NCI-H82 (cell line): ENCODE measurements around the gene PYY.

Experiments used
- DNase-seq: peaks from one replicate; lab custom pipeline; 2025; lab: John Stamatoyannopoulos, UW

Gene PYY

GRCh38 chr17:43914451-43914850 lies 39.3 kb downstream of the PYY start:
- DNase-seq: peak; percentile 98

DNA sequence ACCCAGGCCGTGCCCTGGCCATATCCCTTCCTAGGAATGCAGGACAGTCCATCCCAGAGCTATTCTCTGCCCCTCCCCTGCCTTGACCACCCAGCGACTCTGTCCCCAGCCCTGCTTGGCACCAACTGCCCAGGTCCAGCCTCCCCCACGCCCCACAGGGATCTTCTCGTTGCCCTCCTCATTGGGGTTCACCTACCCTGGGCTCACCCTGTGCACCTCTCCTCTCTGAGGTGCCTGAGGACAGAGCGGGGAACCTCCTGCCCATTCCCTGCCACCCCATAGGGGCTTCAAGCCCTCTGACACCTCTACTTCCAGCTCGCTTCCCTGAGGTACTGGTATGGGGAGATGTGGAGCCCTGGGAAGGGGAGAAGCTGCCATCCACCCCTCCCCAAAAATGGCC lies 40.2 kb downstream of the PYY start:
- DNase-seq: no peak

DNA sequence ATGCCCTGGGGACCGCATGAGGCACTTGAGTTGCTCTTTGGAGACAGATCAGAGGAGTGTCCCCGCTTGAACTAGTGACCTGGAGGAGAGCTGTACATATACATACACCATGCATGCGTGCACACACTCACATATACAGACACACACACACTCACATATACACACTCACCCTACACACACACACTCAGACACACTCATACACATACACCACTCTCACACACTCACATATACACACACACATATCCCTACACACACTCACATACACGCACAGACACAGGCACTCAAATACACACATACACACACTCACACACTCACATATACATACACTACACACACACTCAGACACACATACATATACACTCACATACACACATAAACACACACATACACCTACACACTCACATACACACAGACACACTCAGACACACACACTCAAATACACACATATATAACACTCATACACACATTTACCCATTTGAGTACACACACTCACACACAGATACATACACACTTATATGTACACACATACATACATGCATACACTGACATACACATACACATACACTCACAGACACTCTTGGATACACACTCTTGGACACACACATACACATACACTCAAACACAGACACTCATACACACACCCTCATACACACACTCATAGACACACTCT lies 41.0 kb downstream of the PYY start:
- DNase-seq: no peak

DNA sequence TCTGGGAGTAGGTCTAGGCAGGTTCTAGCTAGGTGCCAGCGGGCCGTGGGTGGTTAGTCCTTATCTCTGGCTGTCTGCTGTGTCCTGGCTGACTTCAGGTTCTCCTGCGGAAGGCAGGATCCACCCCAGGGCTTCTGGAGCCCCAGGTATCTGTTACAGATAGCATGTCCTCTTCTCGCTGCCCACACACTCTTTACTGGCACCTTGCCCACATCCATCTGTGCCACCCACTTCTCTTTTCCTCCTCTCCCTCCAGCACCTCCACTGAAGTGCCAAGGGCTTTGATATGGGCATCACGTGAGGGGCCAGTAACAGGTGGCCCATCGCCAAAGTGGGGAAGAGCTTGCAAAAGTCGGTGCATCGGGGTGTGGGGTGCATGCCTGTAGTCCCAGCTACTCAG lies 41.8 kb downstream of the PYY start:
- DNase-seq: no peak

DNA sequence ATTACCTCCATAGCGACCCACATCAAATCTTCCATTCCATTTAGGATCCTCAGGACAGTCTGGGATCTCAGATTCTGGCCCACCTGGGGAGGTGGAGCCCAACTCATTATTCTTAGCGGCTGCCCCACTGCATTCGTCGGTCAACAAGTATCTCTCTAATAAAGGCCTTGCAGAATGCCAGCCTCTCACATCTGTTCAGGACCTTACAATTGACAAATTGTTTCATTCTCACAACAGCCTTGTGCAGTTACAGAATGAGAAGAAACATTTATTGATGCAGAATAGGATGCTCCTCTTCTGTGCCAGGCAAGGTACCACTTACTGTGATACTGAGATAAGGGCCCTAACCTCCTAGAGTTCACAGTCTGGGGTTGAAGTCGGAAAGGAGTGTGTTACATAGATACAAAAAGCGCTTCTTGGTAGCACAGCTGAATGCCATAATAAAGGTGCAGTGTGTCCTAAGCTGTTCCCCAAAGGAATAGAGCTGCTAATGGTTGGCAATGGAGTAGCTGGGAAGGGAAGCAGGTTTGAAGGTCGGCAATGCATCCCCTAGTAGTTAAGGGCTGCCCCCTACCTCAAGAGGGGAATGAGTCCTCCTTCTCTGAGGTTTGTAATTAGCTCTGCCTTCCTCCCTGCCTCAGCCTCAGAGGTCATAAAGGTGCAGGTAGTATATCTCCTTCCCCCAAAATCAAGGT lies 44.1 kb downstream of the PYY start:
- DNase-seq: no peak

DNA sequence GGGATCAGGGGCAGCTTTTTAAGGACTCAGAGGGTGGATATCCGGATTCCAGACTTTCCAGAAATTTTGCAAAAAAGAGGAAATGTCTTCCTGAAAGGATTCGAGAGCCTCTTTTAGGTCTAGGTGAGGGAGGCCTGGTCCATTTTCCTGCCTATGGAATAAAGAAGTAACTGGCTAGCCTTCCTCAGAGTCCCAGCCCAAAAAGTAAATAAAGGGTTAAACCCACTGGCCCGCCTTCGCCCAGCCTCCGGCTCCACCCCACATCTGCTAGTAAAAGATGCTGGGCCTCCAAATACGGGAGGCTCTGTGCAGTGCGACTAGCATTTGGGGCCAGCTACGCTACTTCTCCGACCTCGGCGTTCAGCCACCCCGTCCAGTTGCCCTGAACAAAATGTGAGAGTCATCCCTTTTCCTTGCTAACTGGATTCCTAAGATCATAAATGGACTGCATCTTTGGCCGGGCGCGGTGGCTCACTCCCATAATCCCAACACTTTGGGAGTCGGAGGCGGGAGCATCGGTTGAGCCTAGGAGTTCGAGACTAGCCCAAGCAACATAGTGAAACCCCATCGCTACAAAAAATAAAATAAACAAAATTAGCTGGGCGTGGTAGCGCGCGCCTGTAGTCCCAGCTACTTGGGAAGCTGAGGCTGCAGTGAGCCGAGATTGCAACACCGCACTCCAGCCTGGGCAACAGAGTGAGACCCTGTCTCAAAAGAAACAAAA lies 45.6 kb downstream of the PYY start:
- peak; percentile 91 for DNase-seq

- peak; percentile 93 for DNase-seq
These were observed 46.2 kb downstream of the PYY start, which contains the start of gene MPP2 for GRCh38 chr17:43907425-43907981. TSS of gene MPP2 (minus strand) at chr17:43907536. CDS start at chr17:43904460, 3,076 bp downstream.

- DNase-seq: no peak
These were observed 46.8 kb downstream of the PYY start for GRCh38 chr17:43906951-43907424.

DNA sequence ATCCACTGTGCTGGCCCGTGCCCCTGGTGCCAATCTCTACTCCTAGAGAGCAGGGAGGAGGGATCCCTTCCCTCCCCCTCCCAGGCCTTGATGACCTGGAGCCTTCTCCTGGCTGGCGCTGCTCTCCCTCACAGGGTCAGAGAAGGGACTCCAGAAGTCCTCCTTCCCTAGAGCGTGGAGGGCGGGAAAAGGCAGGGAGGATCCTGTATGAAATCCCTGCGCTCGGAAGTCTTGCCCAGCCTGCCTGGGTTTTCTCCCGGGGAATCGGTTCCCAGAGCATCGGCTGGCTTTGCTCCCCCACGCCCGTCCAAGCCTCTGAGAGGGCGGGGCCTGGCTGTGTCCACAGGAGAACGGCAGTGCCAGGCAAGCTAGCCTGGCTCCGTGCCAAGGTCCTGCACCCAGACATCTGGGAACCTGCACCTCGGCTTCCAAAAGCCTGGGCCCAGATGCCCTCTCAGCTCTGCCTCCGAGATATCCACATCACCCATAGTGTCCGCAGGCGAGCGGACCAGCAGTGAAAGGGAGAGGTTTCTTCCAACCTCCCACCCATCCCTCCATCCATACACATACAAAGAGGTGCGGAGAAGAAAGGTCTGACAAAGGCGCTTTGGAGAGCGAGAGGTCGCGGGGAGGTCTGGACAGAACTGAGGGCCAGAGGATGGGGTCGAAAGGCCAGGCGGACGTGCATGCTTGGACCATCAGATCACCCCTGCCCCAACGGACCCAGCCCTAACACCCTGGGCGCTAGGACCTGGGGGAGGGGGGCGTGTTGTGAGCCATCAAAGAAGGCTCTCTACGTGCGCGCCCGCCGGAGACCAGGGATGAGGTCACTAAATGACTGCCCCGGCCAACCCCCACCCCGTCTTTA lies 47.5 kb downstream of the PYY start:
- peak; percentile 83 for DNase-seq

- peak; percentile 88 for DNase-seq
These were observed 48.2 kb downstream of the PYY start for GRCh38 chr17:43905400-43905984.
